ENCODE measurements around the gene KCNMB1.

KCNMB1 gene

DNA sequence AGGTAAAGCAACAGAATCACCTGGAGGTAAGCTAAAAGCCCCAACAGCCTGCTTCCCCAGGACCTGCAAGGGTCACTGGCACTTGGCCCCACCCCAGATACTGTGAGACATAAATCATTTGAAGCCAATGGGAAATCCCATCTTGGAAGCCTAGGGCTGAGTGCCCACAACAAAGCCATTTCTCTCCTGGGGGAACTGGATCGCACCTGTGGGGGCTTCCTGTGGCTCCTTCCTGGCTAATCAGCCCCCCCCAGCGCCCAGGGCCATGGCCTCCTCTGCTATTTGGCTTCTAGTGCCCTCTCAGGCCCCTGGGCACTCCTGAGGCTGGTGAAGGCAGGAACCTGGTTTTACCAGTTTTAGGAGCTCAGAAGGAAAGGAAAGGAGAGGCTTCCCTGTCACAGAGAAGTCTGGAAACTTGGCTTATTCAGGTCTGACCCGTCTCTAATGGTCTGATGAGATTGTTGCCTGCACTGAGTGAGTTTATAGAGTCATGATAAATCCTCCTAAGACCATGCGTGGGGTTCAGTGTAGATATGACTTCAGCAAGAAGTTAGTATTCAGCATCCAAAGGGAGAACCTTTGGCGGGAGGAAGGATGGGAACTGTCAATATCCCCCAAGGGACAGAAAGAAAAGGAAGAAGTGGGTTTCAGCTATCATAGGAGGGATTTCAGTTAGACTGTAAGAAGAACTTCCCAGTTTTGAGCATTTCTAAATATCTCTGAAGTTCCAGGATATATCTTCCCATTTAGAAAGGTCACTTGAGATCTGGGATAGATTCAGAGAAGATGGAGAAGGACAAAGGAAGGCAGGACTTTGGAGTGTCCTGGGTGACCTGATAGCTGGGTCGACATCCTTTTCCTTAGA is 1.2 kb downstream of the KCNMB1 start:
- H3F3A ChIP-seq (ENCODE audit: insufficient read depth, low read length), result no peaks in the 10 kb centered on the region
- no peak overlapping the region for H3K4me3 ChIP-seq (ENCODE audit: low read length)
- H4K20me1 ChIP-seq (ENCODE audit: insufficient read depth, low read length), result no peaks in the 10 kb centered on the region
- no peak for DNase-seq
- H3K4me2 ChIP-seq (ENCODE audit: low read depth, low read length), result no peak overlapping the region
- H2AFZ ChIP-seq (ENCODE audit: low read length), result no peak overlapping the region
- H3K9me3 ChIP-seq (replicated peaks; ENCODE audit: insufficient read depth, low read length), result no peaks in the 10 kb centered on the region
- no peaks in the 10 kb centered on the region for H3K9me2 ChIP-seq (replicated peaks; ENCODE audit: insufficient read depth, low read length)
- no peak overlapping the region for H3K9ac ChIP-seq (ENCODE audit: low read length)
- no peaks in the 10 kb centered on the region for H3K27me3 ChIP-seq (replicated peaks; ENCODE audit: insufficient read depth, low read length)
- H3K36me3 ChIP-seq (replicated peaks; ENCODE audit: insufficient read depth, low read length), result no peaks in the 10 kb centered on the region
- H3K27ac ChIP-seq (ENCODE audit: low read length), result no peak overlapping the region
- TF ChIP-seq EZH2 (optimal IDR thresholded peaks at IDR 0.05; ENCODE audit: low read depth, low read length) (no peak), EZH2phosphoT487 (IDR thresholded peaks at IDR 0.05; ENCODE audit: low read length) (no peak)
- TF ChIP-seq, protein P1, sequence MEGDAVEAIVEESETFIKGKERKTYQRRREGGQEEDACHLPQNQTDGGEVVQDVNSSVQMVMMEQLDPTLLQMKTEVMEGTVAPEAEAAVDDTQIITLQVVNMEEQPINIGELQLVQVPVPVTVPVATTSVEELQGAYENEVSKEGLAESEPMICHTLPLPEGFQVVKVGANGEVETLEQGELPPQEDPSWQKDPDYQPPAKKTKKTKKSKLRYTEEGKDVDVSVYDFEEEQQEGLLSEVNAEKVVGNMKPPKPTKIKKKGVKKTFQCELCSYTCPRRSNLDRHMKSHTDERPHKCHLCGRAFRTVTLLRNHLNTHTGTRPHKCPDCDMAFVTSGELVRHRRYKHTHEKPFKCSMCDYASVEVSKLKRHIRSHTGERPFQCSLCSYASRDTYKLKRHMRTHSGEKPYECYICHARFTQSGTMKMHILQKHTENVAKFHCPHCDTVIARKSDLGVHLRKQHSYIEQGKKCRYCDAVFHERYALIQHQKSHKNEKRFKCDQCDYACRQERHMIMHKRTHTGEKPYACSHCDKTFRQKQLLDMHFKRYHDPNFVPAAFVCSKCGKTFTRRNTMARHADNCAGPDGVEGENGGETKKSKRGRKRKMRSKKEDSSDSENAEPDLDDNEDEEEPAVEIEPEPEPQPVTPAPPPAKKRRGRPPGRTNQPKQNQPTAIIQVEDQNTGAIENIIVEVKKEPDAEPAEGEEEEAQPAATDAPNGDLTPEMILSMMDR (IDR thresholded peaks at IDR 0.05; ENCODE audit: low read length), result no peak
- no peaks in the 10 kb centered on the region for H3K4me1 ChIP-seq (ENCODE audit: low read length)
- no peaks in the 10 kb centered on the region for H3K79me2 ChIP-seq (ENCODE audit: low read length)

DNA sequence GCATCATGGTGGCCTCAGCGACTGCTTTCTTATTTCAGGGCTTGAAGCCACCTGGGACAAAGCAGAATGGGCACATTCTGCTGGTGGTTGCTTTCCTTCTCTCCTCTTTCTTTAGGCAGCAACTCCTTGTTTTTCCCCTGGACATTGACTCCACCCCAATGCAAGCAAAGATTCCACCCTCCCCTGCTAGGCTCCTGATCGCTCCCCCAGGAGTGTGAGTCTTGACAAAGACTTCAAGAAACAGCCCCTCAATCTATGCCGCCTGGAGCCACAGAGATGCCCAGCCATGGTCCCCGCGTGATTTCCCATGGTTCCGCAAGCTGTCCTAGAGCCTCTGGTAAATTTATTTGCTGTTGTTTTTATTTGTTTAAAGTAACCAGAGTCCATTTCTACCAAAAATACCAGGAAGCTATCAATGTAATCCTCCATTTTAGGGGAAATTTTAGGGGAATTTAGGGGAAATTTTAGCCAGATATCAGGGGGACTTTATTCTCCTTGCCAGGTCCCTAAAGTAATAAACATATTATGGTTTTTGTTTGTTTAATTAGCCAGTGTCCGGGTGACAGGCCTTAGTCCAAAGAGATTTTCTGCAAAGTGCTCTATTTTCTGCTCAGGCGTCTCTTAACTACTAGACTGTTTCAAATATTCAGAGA is 2.3 kb downstream of the KCNMB1 start:
- no peaks in the 10 kb centered on the region for H3K36me3 ChIP-seq (replicated peaks; ENCODE audit: insufficient read depth, low read length)
- no peaks in the 10 kb centered on the region for H3K4me1 ChIP-seq (ENCODE audit: low read length)
- no peaks in the 10 kb centered on the region for H4K20me1 ChIP-seq (ENCODE audit: insufficient read depth, low read length)
- TF ChIP-seq, protein P1 (IDR thresholded peaks at IDR 0.05; ENCODE audit: low read length), result no peak
- TF ChIP-seq EZH2 (optimal IDR thresholded peaks at IDR 0.05; ENCODE audit: low read depth, low read length), result no peak
- TF ChIP-seq EZH2phosphoT487 (IDR thresholded peaks at IDR 0.05; ENCODE audit: low read length), result no peak
- no peak overlapping the region for H3K4me3 ChIP-seq (ENCODE audit: low read length)
- H3K9me2 ChIP-seq (replicated peaks; ENCODE audit: insufficient read depth, low read length), result no peaks in the 10 kb centered on the region
- no peaks in the 10 kb centered on the region for H3K79me2 ChIP-seq (ENCODE audit: low read length)
- no peaks in the 10 kb centered on the region for H3F3A ChIP-seq (ENCODE audit: insufficient read depth, low read length)
- no peaks in the 10 kb centered on the region for H3K27me3 ChIP-seq (replicated peaks; ENCODE audit: insufficient read depth, low read length)
- H3K27ac ChIP-seq (ENCODE audit: low read length), result no peak overlapping the region
- H3K9ac ChIP-seq (ENCODE audit: low read length), result no peak overlapping the region
- no peak overlapping the region for H3K4me2 ChIP-seq (ENCODE audit: low read depth, low read length)
- H2AFZ ChIP-seq (ENCODE audit: low read length), result no peak overlapping the region
- no peak for DNase-seq
- no peaks in the 10 kb centered on the region for H3K9me3 ChIP-seq (replicated peaks; ENCODE audit: insufficient read depth, low read length)

DNA sequence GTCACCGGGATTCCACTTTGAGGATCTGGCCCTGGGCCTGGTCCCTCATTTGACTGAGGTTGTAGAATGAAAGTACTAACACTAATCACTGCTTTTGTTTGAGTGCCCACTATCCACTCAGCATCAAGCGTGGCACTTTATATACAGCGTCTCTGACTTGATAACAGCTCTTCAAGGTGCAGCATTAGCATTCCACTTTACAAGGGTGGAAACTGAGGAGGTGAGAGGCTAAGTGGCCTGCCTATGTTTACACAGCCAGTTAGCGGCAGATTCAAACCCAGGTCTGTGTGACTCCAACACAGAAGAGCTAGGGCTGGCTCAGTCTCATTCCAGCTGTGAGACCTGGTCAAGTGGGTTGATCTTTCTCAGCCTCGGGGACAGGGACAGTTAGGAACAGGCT is 5.9 kb downstream of the KCNMB1 start:
- H3K4me1 ChIP-seq (ENCODE audit: low read length), result no peaks in the 10 kb centered on the region
- H3K4me3 ChIP-seq (ENCODE audit: low read length), result no peak overlapping the region
- no peaks in the 10 kb centered on the region for H3K9me3 ChIP-seq (replicated peaks; ENCODE audit: insufficient read depth, low read length)
- H3F3A ChIP-seq (ENCODE audit: insufficient read depth, low read length), result no peaks in the 10 kb centered on the region
- no peaks in the 10 kb centered on the region for H4K20me1 ChIP-seq (ENCODE audit: insufficient read depth, low read length)
- no peak overlapping the region for H3K9ac ChIP-seq (ENCODE audit: low read length)
- no peak for DNase-seq
- H3K4me2 ChIP-seq (ENCODE audit: low read depth, low read length), result no peak overlapping the region
- no peaks in the 10 kb centered on the region for H3K79me2 ChIP-seq (ENCODE audit: low read length)
- TF ChIP-seq EZH2phosphoT487 (IDR thresholded peaks at IDR 0.05; ENCODE audit: low read length), result no peak
- TF ChIP-seq, protein P1 (IDR thresholded peaks at IDR 0.05; ENCODE audit: low read length), result no peak
- no peak for TF ChIP-seq EZH2 (optimal IDR thresholded peaks at IDR 0.05; ENCODE audit: low read depth, low read length)
- H3K9me2 ChIP-seq (replicated peaks; ENCODE audit: insufficient read depth, low read length), result no peaks in the 10 kb centered on the region
- no peaks in the 10 kb centered on the region for H3K36me3 ChIP-seq (replicated peaks; ENCODE audit: insufficient read depth, low read length)
- no peak overlapping the region for H3K27ac ChIP-seq (ENCODE audit: low read length)
- no peak overlapping the region for H2AFZ ChIP-seq (ENCODE audit: low read length)
- no peaks in the 10 kb centered on the region for H3K27me3 ChIP-seq (replicated peaks; ENCODE audit: insufficient read depth, low read length)

Measured in MM.1S (cell line).